ENCODE measurements around the gene ZSCAN20.

ZSCAN20 gene

GRCh38 chr1:33459691-33460090 is 12.8 kb upstream of the ZSCAN20 start:
- Mint-ChIP-seq H3K9me3 (no peaks in the 10 kb centered on the region), H3K4me1 (ENCODE audit: low read depth) (peaks cover 81% of the 10 kb centered on the region), H3K27me3 (no peaks in the 10 kb centered on the region), H3K4me3 (no peak overlapping the region), H3K36me3 (ENCODE audit: low read depth) (no peaks in the 10 kb centered on the region), H3K27ac (peak overlapping the region; percentile 91)
- intact Hi-C loops (cut with micrococcal nuclease): loop anchor here (2.0 to 10.0 kb wide), 3 partner anchors 25 to 333 kb away; no protein-coding TSS in a partner anchor

GRCh38 chr1:33460144-33460543 is 12.3 kb upstream of the ZSCAN20 start:
- H3K36me3 Mint-ChIP-seq (ENCODE audit: low read depth): no peaks in the 10 kb centered on the region
- no peak overlapping the region for H3K4me3 Mint-ChIP-seq
- H3K9me3 Mint-ChIP-seq: no peaks in the 10 kb centered on the region
- H3K4me1 Mint-ChIP-seq (ENCODE audit: low read depth): peaks cover 81% of the 10 kb centered on the region
- intact Hi-C loops (cut with micrococcal nuclease): loop anchor here (2.0 kb wide), 2 partner anchors 25 to 333 kb away; no protein-coding TSS in a partner anchor
- peak overlapping the region; percentile 91 for H3K27ac Mint-ChIP-seq
- no peaks in the 10 kb centered on the region for H3K27me3 Mint-ChIP-seq

- Mint-ChIP-seq H3K36me3 (ENCODE audit: low read depth) (no peaks in the 10 kb centered on the region), H3K27me3 (peaks cover under 1% of the 10 kb centered on the region), H3K4me3 (peak overlapping the region; percentile 55), H3K4me1 (ENCODE audit: low read depth) (peaks cover 83% of the 10 kb centered on the region), H3K9me3 (no peaks in the 10 kb centered on the region), H3K27ac (peak overlapping the region; percentile 91)
- intact Hi-C loops (cut with micrococcal nuclease): loop anchor here (2.0 kb wide), 2 partner anchors 26 to 334 kb away; no protein-coding TSS in a partner anchor
These were observed 11.4 kb upstream of the ZSCAN20 start for GRCh38 chr1:33460947-33461629.

- Mint-ChIP-seq H3K4me1 (ENCODE audit: low read depth) (peaks cover 84% of the 10 kb centered on the region), H3K4me3 (peak overlapping the region; percentile 47), H3K27me3 (peaks cover 7% of the 10 kb centered on the region), H3K9me3 (no peaks in the 10 kb centered on the region), H3K36me3 (ENCODE audit: low read depth) (no peaks in the 10 kb centered on the region), H3K27ac (peak overlapping the region; percentile 91)
- intact Hi-C loops (cut with micrococcal nuclease): no loop called here
These were observed 9.9 kb upstream of the ZSCAN20 start for GRCh38 chr1:33462405-33463164.

GRCh38 chr1:33464552-33464951 is 7.9 kb upstream of the ZSCAN20 start:
- Mint-ChIP-seq H3K27ac (no peak overlapping the region), H3K4me3 (no peak overlapping the region), H3K36me3 (ENCODE audit: low read depth) (no peaks in the 10 kb centered on the region), H3K4me1 (ENCODE audit: low read depth) (peaks cover 84% of the 10 kb centered on the region), H3K9me3 (no peaks in the 10 kb centered on the region), H3K27me3 (peaks cover 14% of the 10 kb centered on the region)
- intact Hi-C loops (cut with micrococcal nuclease): no loop called here

- Mint-ChIP-seq H3K9me3 (no peaks in the 10 kb centered on the region), H3K27me3 (peaks cover 14% of the 10 kb centered on the region), H3K4me3 (no peak overlapping the region)
These were observed 7.1 kb upstream of the ZSCAN20 start for GRCh38 chr1:33465316-33465715.

GRCh38 chr1:33466159-33466558 is 6.3 kb upstream of the ZSCAN20 start:
- no peak overlapping the region for H3K27ac Mint-ChIP-seq
- no peak overlapping the region for H3K4me3 Mint-ChIP-seq
- H3K36me3 Mint-ChIP-seq (ENCODE audit: low read depth): no peaks in the 10 kb centered on the region
- peaks cover 14% of the 10 kb centered on the region for H3K27me3 Mint-ChIP-seq
- intact Hi-C loops (cut with micrococcal nuclease): no loop called here
- H3K9me3 Mint-ChIP-seq: no peaks in the 10 kb centered on the region
- peaks cover 74% of the 10 kb centered on the region for H3K4me1 Mint-ChIP-seq (ENCODE audit: low read depth)

More at GRCh38 chr1:33465316-33465715, 7.1 kb upstream of the ZSCAN20 start:
- intact Hi-C loops (cut with micrococcal nuclease): no loop called here
- Mint-ChIP-seq H3K36me3 (ENCODE audit: low read depth) (no peaks in the 10 kb centered on the region), H3K4me1 (ENCODE audit: low read depth) (peaks cover 76% of the 10 kb centered on the region), H3K27ac (peak overlapping the region; percentile 61)

GRCh38 chr1:33468011-33468410 is 4.4 kb upstream of the ZSCAN20 start:
- H3K4me3 Mint-ChIP-seq: no peak overlapping the region
- no peaks in the 10 kb centered on the region for H3K36me3 Mint-ChIP-seq (ENCODE audit: low read depth)
- intact Hi-C loops (cut with micrococcal nuclease): no loop called here
- no peak overlapping the region for H3K27ac Mint-ChIP-seq
- peaks cover 14% of the 10 kb centered on the region for H3K27me3 Mint-ChIP-seq
- peaks cover 70% of the 10 kb centered on the region for H3K4me1 Mint-ChIP-seq (ENCODE audit: low read depth)
- no peaks in the 10 kb centered on the region for H3K9me3 Mint-ChIP-seq

- H3K36me3 Mint-ChIP-seq (ENCODE audit: low read depth): no peaks in the 10 kb centered on the region
- intact Hi-C loops (cut with micrococcal nuclease): no loop called here
- H3K27me3 Mint-ChIP-seq: peaks cover 14% of the 10 kb centered on the region
- H3K9me3 Mint-ChIP-seq: no peaks in the 10 kb centered on the region
- peaks cover 70% of the 10 kb centered on the region for H3K4me1 Mint-ChIP-seq (ENCODE audit: low read depth)
- H3K4me3 Mint-ChIP-seq: no peak overlapping the region
- no peak overlapping the region for H3K27ac Mint-ChIP-seq
These were observed 3.9 kb upstream of the ZSCAN20 start for GRCh38 chr1:33468531-33468930.

GRCh38 chr1:33468967-33469366 is 3.5 kb upstream of the ZSCAN20 start:
- Mint-ChIP-seq H3K36me3 (ENCODE audit: low read depth) (no peaks in the 10 kb centered on the region), H3K27ac (no peak overlapping the region), H3K4me1 (ENCODE audit: low read depth) (peaks cover 69% of the 10 kb centered on the region), H3K4me3 (no peak overlapping the region), H3K9me3 (no peaks in the 10 kb centered on the region), H3K27me3 (peaks cover 14% of the 10 kb centered on the region)
- intact Hi-C loops (cut with micrococcal nuclease): no loop called here

- intact Hi-C loops (cut with micrococcal nuclease): loop anchor here (2.0 to 5.0 kb wide), 2 partner anchors 102 to 175 kb away; no protein-coding TSS in a partner anchor
- H3K36me3 Mint-ChIP-seq (ENCODE audit: low read depth): no peaks in the 10 kb centered on the region
- H3K27me3 Mint-ChIP-seq: peaks cover 14% of the 10 kb centered on the region
- no peak overlapping the region for H3K27ac Mint-ChIP-seq
- no peaks in the 10 kb centered on the region for H3K9me3 Mint-ChIP-seq
- H3K4me1 Mint-ChIP-seq (ENCODE audit: low read depth): peaks cover 63% of the 10 kb centered on the region
- H3K4me3 Mint-ChIP-seq: no peak overlapping the region
These were observed 2.8 kb upstream of the ZSCAN20 start for GRCh38 chr1:33469691-33470090.

- peak overlapping the region; percentile 61 for H3K27ac Mint-ChIP-seq
- no peaks in the 10 kb centered on the region for H3K9me3 Mint-ChIP-seq
- no peaks in the 10 kb centered on the region for H3K36me3 Mint-ChIP-seq (ENCODE audit: low read depth)
- H3K27me3 Mint-ChIP-seq: peaks cover 14% of the 10 kb centered on the region
- peaks cover 55% of the 10 kb centered on the region for H3K4me1 Mint-ChIP-seq (ENCODE audit: low read depth)
- intact Hi-C loops (cut with micrococcal nuclease): loop anchor here (2.0 to 5.0 kb wide), 2 partner anchors 103 to 176 kb away; no protein-coding TSS in a partner anchor
- H3K4me3 Mint-ChIP-seq: no peak overlapping the region
These were observed 1.9 kb upstream of the ZSCAN20 start for GRCh38 chr1:33470495-33471012.

- intact Hi-C loops (cut with micrococcal nuclease): loop anchor here (2.0 to 5.0 kb wide), 2 partner anchors 104 to 177 kb away; no protein-coding TSS in a partner anchor
- Mint-ChIP-seq H3K9me3 (no peaks in the 10 kb centered on the region), H3K27me3 (peaks cover 11% of the 10 kb centered on the region), H3K27ac (no peak overlapping the region), H3K4me3 (no peak overlapping the region), H3K36me3 (ENCODE audit: low read depth) (no peaks in the 10 kb centered on the region), H3K4me1 (ENCODE audit: low read depth) (peaks cover 46% of the 10 kb centered on the region)
These were observed 1.0 kb upstream of the ZSCAN20 start for GRCh38 chr1:33471416-33471815.

- Mint-ChIP-seq H3K36me3 (ENCODE audit: low read depth) (peaks cover 1% of the 10 kb centered on the region), H3K4me1 (ENCODE audit: low read depth) (peaks cover 28% of the 10 kb centered on the region), H3K9me3 (no peaks in the 10 kb centered on the region), H3K4me3 (no peak overlapping the region), H3K27me3 (peaks cover under 1% of the 10 kb centered on the region), H3K27ac (no peak overlapping the region)
- intact Hi-C loops (cut with micrococcal nuclease): loop anchor here (5.0 kb wide), 1 partner anchor 107 kb away; no protein-coding TSS in a partner anchor
These were observed 1.5 kb downstream of the ZSCAN20 start for GRCh38 chr1:33473900-33474299.

Data from dendritic cell treated with granulocyte-macrophage colony-stimulating factor and Interleukin-4, amounts not matched to agents 40 ng/mL and 50 ng/mL, for 4 days (primary cell).